ENCODE results near the gene TP53INP2. TPM values are rescaled to one million over a fixed set of nuclear protein-coding genes. Genes with fewer than 3 reads are reported as not detected.
"Not testable (repeated sequence)": the region's sequence is repeated elsewhere in the genome, so short reads cannot be mapped to it uniquely, and the experiment has no call there.

Gene TP53INP2
- 3.4 TPM in 2 replicates for total RNA-seq

DNA sequence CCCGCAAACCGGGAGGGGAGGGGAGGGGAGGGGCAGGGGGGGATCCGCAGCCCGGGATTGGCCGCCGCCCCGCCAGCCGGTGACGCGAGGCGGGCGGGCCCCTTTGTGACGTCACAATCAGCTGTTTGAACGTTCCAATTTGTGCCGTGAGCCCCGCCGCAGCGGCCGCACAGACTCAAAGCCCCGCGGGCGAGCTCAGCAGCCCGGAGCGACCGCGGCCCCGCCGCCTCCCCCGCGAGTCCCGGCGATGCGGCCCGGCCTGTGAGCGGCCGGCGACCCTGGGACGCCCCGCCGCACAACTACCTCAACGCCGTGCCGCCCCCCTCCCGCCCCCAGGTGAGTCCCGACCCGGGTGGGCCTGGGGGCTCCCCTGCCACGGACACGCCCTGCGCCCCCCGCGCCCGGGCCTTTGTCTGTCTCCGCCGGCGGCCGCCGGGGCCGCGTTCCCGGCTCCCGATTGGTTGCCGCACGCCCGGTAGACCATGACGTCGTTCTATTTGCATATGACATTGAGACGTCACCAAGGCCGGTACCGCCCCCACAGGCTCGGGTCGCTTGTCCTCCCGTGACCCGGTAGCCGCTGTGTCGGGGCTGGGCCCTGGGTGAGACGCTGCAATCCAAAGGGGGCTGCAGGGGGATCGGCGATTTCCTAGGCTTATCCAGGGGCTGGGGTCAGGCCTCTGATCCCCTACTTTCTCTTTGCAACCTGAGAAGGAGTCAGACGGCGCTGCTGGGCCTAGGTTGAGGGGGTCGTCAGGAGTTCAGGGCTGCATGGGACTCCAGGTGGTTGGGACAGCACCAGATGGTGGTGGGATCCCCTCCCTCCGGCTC lies at the start of gene TP53INP2:
TSS of gene TP53INP2 (plus strand) at position 168 of the 831 bp plus-strand sequence. CDS start 4,396 bp downstream, outside the sequence.
- peak; percentile 78 for DNase-seq (ENCODE audit: low read depth, low spot score)

- DNase-seq (ENCODE audit: low read depth, low spot score), result not testable (repeated sequence)
Observed at GRCh38 chr20:34658654-34659053, 45.5 kb upstream of the TP53INP2 start.

DNA sequence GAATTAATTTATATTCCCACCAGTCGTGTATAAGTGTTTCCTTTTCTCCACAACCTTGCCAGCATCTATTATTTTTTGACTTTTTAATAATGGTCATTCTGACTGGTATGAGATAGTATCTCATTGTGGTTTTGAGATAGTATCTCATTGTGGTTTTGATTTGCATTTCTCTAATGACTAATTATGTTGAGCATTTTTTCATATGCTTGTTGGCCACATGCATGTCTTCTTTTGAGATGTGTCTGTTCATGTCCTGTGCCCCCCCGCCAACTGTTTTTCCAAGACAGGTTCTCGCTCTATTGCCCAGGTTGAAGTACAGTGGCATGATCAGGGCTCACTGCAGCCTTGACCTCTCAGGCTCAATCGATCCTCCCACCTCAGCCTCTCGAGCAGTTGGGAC lies 42.3 kb upstream of the TP53INP2 start:
- not testable (repeated sequence) for DNase-seq (ENCODE audit: low read depth, low spot score)

DNA sequence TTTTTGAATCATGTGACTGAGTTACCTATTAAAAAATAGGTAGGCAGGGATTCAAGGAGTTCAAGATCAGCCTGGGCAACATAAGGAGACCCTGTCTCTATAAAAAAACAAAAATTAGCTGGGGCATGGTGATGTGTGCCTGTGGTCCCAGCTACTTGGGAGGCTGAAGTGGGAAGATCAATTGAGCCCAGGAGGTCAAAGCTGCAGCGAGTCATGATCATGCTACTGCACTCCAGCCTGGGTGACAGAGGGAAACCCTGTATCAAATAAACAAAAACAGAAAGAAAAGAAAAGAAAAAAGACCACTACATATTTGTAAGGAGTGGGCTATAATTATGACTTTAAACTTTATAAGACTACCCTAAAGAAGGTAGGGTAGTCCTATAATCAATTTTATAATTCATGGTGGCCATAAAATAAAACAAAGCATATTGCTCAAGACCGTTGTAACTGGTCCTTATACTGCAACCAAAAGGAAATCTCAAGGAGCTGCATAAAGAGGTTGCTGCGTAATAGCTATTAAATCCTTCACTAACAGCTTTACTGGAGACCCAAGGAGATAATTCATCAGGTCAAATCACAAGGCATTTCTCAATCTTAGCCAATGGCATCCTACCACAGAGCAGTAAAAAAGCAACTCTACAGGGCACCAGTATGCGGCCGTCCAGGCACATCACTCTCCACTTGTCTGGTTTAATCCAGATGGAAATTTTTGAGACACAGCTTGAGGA lies 40.8 kb upstream of the TP53INP2 start:
- DNase-seq (ENCODE audit: low read depth, low spot score), result no peak

GRCh38 chr20:34664751-34665150 lies 39.4 kb upstream of the TP53INP2 start:
- DNase-seq (ENCODE audit: low read depth, low spot score), result not testable (repeated sequence)

GRCh38 chr20:34669094-34669493 lies 35.0 kb upstream of the TP53INP2 start:
- no peak for DNase-seq (ENCODE audit: low read depth, low spot score)

- DNase-seq (ENCODE audit: low read depth, low spot score), result no peak
Observed at GRCh38 chr20:34673412-34673811, 30.7 kb upstream of the TP53INP2 start.

GRCh38 chr20:34675561-34675960 lies 28.6 kb upstream of the TP53INP2 start:
- no peak for DNase-seq (ENCODE audit: low read depth, low spot score)

DNA sequence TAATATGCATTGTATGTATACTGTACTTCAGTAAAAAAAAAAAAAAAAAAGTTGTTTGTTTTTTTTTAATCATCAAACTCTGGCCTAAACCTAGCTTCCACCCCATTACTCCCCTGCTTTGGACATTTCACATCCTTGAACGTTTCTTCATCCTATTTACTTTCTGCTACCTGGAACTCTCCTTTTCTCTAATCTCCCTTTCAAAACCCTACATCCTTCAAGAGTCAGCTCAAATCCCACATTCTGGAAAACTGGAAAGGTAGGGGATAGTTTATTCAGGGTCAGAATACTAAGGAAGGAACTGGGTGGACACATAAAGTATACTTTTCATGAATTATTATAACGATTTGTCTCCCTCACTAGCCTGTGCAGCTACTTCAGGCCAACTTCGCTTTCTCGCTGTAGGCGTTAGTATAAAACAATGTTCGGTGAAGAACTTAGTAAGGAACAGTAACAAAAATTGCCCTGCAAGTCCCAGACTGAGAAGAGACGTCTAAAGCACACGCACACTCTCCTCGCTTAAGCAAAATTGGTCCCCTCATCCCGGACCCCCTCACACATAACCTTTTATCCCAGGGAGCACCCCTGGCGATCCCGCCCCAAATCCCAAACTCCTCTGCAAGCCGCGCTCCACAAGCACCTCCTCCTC lies 28.0 kb upstream of the TP53INP2 start:
- no peak for DNase-seq (ENCODE audit: low read depth, low spot score)

GRCh38 chr20:34676642-34677373 lies 27.3 kb upstream of the TP53INP2 start, which contains the start of gene PIGU:
PIGU (minus strand) TSS chr20:34677092; CDS start chr20:34677085, 7 bp downstream.
- peak; percentile 88 for DNase-seq (ENCODE audit: low read depth, low spot score)

GRCh38 chr20:34680586-34681175 lies 23.5 kb upstream of the TP53INP2 start:
- DNase-seq (ENCODE audit: low read depth, low spot score), result no peak

GRCh38 chr20:34683667-34684066 lies 20.5 kb upstream of the TP53INP2 start:
- no peak for DNase-seq (ENCODE audit: low read depth, low spot score)

- DNase-seq (ENCODE audit: low read depth, low spot score), result no peak
Observed at GRCh38 chr20:34689486-34689885, 14.7 kb upstream of the TP53INP2 start.

DNA sequence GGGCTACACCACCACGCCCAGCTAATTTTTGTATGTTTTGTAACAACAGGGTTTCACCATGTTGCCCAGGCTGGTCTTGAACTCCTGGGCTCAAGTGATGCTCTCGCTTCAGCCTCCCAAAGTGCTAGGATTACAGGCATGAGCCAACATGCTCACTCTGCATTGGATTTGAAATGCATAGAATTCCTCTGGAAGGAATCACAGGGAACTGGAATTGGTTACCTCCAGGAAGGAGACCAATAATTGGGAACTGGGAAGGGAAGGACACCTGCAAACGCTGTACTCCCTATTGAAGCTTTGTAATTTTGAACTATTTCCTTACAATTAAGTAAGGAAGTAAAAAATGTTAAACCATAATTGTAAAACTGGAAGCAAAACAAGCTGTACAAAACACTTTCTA lies 12.3 kb upstream of the TP53INP2 start:
- no peak for DNase-seq (ENCODE audit: low read depth, low spot score)

DNA sequence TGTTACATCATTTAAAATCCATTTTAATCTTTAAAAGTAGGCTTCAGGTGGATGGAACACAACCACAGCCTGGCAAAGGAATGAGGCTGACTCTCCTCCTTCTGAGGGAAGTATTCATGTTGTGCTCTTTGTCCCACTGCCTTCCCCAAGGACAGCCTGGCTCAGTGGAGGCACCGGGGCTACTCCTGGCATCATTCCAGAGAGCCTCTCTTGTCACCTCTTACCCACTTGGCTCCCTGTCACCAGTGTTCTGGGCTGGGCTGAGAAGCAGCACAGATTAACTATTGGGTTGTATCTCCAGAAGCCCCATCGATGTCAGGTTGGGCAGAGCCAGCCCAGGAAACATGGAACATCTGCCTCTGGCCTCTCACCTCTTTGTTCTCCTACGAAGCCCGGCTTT lies 10.7 kb upstream of the TP53INP2 start:
- no peak for DNase-seq (ENCODE audit: low read depth, low spot score)

DNA sequence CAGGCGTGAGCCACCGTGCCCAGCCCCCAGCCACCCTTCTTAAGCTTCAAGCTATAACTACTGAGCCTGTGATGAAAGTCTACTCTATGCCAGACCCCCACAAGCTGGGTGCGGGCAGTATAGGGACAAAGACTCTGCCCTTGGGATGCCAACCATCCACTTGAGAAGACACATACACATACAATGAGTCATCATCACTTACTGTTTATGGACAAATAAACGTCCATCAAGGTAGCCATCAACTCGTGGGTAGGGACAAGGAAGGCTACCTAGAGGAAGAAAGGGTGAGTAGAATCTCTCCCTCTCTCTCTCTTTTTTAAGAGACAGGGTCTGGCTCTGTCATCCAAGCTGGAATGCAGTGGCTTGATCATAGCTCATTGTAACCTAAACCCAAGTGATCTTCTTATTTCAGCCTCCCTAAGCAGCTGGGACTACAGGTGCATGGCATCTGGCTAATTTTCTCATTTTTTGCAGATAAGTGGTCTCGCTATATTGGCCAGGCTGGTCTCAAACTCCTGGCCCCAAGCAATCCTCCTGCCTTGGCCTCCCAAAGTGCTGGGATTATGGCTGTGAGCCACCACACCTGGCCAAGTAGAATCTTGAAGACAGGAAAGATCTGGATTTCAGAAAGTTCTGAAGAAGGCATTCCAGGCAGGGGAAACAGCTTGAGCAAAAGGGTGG lies 2.6 kb upstream of the TP53INP2 start:
- no peak for DNase-seq (ENCODE audit: low read depth, low spot score)

DNA sequence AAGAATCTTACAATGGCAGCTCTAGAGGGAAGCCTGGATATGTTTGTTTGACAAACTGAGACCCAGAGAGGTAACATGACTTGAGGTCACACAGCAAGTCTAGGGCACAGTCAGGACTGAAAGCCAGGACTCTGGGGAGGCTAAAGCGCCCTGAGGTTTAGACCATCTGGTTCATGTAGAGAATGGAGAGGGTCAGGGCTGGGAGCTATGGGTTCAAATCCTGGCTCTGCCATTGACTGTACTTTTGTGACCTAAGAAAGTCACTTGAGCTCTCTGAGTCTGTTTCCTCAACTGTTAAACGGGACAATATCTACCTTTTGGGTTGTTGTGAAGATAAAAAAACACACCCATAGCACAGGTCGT lies 1.1 kb upstream of the TP53INP2 start:
- no peak for DNase-seq (ENCODE audit: low read depth, low spot score)

DNA sequence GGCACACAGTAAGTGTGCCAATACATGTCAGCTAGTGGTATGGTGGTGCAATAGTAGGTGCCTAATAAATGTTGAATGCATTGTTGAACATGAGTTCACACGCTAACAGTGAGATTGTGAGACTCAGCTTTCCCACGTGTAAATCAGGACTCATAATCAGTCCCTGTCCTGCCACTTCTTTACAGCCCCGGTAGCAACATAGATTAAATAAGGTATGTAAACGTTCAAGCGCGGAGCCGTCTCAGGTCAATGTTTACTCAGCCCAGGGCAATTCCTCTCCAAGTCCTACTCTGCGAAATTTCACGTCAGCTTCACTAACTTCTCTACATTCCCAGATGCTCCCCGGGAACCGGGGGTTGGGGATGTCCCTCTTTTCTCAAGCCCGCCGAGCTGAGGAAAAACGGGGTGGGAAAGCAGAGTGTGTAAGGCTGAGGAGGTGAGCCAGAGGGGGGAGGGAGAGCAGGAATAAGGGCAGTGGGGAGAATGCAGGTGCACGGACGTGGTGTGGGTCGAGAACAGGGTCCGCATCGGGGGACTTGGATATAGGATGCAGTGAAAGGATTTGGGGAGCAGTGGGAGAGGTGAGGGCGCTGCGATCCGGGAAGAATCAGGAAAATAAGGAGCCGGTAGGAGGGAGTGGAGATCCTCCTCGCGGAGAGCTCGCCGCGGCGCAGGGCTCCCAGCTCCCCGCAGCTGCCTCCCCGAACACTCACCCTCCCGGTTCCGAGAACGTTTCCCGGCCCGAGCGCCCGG lies 544 bp upstream of the TP53INP2 start:
- no peak for DNase-seq (ENCODE audit: low read depth, low spot score)

GRCh38 chr20:34705008-34705396 lies 858 bp downstream of the TP53INP2 start:
- no peak for DNase-seq (ENCODE audit: low read depth, low spot score)

Data from pulmonary artery endothelial cell (primary cell).